AG10803 (cell line): ENCODE data around the gene ENHO.

Source experiments
- DNase-seq: peaks from one replicate; pipeline ENCODE4 v3.0.0; 2010; ENCODE audit warnings: low read depth
- H3K4me3 ChIP-seq: 2 replicates; pipeline ENCODE4 v1.5.1; 2011; ENCODE audit warnings: mild to moderate bottlenecking, low read length, control low read depth
- CTCF ChIP-seq: conservative IDR thresholded peaks from 2 replicates; pipeline ENCODE4 v1.5.1; 2011; ENCODE audit warnings: mild to moderate bottlenecking, low read length, control low read depth, inconsistent platforms

The ENHO gene

GRCh38 chr9:34479431-34479866, 43.3 kb downstream of the ENHO start:
- no peak for DNase-seq
- no peak overlapping the region for H3K4me3 ChIP-seq
- TF ChIP-seq CTCF = no peak

- no peak overlapping the region for H3K4me3 ChIP-seq
- DNase-seq = no peak
- no peak for TF ChIP-seq CTCF
Measured at GRCh38 chr9:34477541-34477940, 45.2 kb downstream of the ENHO start.

- no peak for DNase-seq
- no peak for TF ChIP-seq CTCF
- no peak overlapping the region for H3K4me3 ChIP-seq
Measured at GRCh38 chr9:34475097-34475496, 47.7 kb downstream of the ENHO start.
